NCI-H2171 treated with DMSO at 0.1 percent for 48 hours (cell line): ENCODE results near the gene PPM1A.
"Not testable (repeated sequence)": the region's sequence is repeated elsewhere in the genome, so short reads cannot be mapped to it uniquely, and the experiment has no call there.

Experiments
- DNase-seq: peaks from one replicate; lab custom pipeline; 2025; lab: John Stamatoyannopoulos, UW

Gene PPM1A

DNA sequence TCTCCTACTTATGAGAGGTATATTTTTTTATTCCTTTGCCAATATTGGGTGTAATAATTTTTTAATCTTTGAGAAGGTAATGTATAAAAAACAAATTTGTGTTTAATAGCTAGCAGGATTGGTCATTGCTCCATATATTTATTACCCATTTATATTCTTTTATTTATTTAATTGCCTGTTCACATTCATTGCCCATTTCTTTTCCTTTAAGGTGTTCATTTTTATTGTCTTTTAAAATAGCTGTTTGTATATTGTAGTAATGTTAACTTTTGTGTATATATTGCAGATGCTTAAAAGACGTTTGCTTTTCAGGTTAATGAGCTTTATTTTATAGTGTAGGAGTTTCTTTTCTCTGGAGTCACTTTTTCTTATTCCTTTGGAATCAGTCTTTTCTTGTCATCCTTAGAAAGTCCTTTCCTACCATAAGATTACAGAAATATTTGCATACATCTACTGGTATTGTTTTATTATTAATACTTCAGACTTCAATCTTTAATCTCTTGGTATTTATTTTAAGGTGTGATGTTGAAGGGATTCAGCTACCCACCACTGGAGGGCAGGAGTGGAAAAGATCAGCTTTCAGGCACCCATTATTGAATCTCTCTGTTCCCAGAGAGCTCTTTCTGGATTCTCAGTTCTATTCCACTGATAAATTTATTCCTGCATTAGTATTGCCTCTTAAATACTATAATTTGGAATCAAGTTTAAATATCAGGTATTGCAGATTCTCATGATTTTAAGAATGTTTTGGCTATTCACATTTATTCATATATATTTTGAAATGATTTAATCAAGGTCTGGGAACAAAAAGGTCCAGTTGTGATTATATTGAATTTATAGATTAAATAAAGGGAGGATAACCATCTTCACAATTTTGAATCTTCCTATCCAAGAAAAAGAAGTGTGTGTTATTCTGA is 17.3 kb downstream of the PPM1A start:
- DNase-seq, result peak; percentile 43

DNA sequence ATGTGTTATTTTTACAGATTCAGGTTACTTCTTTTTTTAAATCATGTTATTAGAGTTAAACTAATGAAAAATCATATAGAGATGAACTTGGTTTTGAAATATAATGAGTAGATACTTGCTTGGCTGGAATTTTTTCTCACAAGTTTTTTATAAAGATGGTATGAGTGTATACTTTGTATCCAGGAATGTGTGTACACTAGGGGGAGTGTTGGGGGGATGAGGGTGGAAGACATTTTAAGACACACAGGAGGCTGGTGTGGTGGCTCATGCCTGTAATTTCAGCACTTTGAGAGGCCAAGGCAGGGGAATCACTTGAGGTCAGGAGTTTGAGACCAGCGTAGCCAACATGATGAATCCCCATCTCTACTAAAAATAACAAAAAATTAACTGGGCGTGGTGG is 23.2 kb downstream of the PPM1A start:
- no peak for DNase-seq

- DNase-seq, result no peak
These were observed 24.9 kb downstream of the PPM1A start for GRCh38 chr14:60273956-60274355.

DNA sequence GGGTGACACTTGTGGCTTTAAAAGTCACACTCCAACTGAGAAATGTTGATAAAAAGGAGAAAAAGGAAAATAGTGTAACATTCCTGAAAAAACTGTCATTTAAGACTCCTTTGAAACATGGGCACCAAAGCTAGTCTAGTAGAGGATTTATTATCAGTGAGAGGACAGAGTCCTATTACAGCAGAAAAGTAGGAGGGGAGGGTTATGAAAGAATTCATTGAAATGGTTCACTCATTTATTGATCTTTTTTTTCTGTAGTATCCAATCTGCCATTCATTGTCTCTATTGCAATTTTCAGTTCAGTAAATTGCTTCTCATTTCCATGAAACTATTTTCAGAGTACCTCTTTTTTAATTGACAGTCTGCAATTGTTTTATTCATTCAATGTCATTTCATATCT is 25.4 kb downstream of the PPM1A start:
- no peak for DNase-seq

GRCh38 chr14:60275932-60276331 is 26.9 kb downstream of the PPM1A start:
- no peak for DNase-seq

- no peak for DNase-seq
These were observed 27.3 kb downstream of the PPM1A start for GRCh38 chr14:60276347-60276746.

DNA sequence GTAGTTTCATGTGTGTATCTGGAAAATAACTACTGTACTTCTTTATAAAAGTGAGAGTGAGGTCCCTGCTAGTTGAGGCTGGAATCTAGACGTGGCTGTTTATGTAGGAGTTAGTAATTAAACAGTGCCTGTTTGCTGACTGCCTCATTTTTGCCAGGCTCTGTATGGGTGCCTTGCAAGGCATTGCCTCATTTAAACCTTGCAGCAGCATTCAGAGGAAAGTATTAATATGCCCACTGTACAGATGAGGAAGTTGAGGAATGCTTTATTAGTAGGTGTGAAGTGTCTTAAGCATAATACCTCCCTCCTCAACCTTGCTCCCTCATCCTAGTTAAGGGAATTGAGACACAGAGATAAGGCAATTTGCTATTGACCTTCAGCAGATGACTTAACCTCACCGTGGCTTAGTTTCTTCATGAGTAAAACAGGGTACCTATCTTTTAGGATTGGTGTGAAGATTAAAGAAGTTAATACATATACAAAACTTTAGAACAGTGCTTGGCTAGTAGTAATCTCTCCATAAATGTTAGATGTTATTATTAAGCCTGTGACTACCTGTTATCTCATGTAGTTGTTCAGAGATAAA is 28.7 kb downstream of the PPM1A start:
- DNase-seq, result no peak

DNA sequence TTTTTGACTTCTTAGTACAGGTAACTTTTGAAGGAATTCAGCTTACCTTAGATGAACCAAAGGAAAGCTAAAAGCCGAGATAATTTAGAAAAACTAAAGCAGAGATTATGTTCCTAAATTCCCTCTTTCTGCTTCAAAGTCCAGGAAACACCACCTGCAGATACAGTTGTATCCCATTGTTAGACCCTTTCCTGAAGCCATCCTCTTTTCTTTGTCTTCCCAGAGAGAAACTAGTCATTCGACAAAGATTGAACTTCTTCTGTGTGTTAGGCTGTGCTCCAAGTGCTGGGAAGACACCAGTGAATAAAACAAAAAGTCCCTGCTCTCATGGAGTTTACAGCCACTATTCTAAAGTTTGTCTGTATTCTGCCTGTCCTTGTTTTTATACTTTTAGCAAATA is 29.3 kb downstream of the PPM1A start:
- no peak for DNase-seq

- DNase-seq, result no peak
These were observed 38.4 kb downstream of the PPM1A start for GRCh38 chr14:60287452-60287851.

DNA sequence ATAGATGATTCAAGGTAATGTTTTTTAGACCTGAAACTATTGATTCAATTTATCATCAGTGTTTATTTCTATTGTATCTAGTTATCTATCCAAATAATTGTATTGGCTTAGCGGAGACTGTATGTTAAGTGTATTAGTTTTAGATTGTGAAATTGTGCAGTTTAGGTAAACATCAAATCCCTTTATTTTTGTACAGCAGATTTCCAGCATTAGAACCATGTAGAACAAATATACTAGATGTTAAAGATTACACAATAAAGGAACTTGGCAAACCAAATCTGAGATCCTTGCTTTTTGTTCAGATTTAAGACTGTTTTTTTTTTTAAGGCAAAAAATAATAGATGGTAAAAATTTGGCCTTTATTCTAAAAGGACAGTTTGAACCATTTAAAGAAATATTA is 39.3 kb downstream of the PPM1A start:
- DNase-seq, result no peak

GRCh38 chr14:60294411-60295069 is 45.5 kb downstream of the PPM1A start:
- no peak for DNase-seq

GRCh38 chr14:60300019-60300418 is 51.0 kb downstream of the PPM1A start:
- DNase-seq, result no peak

- DNase-seq, result peak; percentile 29
These were observed 52.7 kb downstream of the PPM1A start for GRCh38 chr14:60301685-60302084.

DNA sequence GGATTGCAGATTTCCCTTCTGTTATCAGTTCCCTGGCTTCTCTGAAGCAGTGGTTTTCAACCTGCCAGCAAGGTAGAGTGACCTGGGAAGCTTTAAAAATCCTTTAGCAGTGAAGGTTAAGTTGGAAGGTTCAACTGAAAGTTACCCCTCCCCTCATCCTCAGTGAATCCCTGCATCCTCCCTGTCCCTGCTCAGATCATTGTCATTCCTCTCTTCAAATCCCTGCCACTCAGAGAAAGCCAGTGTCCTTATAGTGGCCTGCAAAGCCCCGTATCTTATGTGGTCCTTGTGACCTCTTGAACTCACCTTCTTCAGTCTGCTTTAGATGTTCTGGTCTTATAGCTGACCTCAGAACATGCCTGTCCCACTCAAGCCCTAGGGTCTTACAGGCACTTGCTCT is 53.6 kb downstream of the PPM1A start:
- DNase-seq, result no peak

- no peak for DNase-seq
These were observed 54.7 kb downstream of the PPM1A start for GRCh38 chr14:60303745-60304144.

DNA sequence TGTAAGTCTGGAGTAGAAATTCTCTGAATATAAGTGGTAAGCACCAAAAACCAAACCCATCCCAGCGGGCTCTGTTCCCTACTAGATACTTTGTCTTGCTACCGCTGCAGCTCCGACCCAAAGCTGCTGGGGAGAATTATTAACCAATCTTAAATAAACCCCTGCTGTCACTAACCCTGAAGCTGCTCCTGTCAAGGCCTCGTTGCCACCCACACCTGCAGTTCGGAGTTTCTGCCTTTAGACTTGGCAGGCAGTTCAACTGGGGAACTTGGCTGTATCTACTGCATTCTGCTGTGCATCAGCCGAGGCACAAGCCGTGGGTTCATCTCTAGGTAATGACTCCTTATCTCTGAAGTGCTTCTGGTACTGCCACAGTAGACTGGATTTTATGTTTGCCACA is 55.5 kb downstream of the PPM1A start:
- no peak for DNase-seq

- DNase-seq, result peak; percentile 81
These were observed 61.0 kb downstream of the PPM1A start for GRCh38 chr14:60309867-60310552.

DNA sequence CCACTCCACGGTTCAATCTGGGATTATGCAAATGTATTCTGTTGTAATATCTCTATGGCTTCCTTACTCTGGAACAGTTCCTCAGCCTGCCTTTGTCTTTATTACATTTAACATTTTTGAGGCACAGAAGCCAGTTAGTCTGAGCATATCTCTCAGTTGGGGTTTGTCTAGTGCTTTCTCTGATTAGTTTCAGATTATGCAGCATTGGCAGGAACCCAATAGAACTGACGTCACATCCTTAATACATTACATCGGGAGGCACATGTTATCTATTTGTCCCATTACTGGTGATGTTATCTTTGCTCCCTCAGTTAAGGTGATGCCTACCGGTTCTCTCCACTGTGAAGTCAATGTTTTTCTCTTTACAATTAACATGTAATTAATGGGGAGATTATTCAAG is 62.4 kb downstream of the PPM1A start:
- DNase-seq, result no peak

DNA sequence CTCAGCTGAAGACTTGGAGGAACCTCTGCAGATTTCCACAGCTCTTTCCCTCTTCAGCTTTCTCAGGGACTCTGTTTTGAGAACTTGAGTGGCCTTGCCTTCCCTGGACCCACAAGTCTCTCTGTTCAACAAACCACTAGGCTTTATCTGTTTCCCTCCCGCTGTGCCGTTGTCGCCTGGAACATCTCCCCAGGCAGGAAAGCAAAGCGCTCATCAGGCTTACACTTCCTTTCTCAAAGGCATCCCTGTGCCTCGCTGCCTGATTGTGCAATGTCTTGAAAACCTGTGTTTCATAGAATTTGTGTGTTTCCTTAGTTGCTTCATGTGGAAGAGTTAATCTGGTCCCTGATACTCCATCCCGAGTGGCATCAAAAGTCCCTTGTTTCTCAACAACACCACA is 64.1 kb downstream of the PPM1A start:
- DNase-seq, result no peak

DNA sequence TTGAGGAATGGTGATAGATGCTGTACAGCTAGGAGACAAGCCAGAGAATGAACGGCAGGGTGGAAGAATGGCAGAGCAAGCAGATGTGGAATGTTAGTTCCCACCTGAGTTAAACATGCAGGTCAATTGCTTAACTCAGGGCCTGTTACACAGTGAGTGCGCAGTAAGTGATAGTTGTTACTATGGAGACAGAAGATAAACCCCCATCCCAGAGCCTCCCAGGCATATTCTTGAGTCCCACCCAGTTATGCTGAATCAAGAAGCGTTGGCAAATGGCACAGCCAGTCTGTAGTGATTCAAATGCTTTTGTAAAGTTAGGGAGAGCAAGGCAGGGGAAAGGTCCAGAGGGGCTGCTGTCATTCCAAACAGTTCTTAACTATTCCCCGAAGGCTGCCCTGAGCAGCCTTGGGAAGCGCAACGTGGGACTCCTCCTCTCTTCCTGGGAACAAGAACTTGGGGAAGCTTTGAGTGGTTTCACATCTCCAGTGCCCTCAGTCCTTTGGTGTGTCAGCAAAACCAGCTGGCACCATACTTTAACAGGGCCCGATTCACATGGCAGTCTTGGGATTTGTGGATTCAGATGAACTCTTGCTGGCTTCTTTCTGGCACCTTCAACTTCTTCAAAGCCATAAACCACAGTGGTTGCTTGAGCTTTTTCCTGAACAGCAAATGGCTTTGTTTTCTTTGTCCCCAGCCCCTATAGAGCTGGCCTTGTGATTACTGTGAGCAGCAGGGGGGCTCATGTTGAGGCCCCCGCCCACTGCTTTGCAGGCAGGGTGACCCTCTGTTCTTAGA is 66.4 kb downstream of the PPM1A start:
- DNase-seq, result no peak

DNA sequence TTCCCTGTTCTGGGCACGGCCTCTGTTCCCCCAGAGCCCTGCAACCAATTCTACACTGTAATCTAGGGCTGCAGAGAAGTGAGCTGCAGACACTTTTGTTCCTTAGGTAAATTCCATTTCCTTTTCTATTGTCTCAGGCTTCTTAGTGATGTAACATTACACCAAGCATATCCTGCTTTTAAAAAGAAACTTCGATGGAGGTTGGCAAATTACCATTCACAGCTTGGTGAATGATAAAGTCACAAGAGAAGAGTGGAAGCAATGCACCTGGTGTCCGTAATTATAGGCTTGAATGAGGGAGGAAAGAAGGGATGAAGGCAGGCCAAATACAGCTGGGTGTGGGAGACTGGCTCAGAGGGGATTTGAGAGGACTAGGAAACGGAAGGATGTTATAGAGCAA is 68.6 kb downstream of the PPM1A start:
- no peak for DNase-seq

GRCh38 chr14:60320860-60321259 is 71.8 kb downstream of the PPM1A start:
- not testable (repeated sequence) for DNase-seq
